Hepatocyte (in vitro differentiated cells): ENCODE results near the gene UBE2E2.

Experiments used
- CTCF ChIP-seq: fragments of 200-600 bp; sonication (generic); IDR thresholded peaks from 2 replicates; pipeline ENCODE4 v1.5.1; 2016; ENCODE audit warnings: antibody characterized with exemption, mild to moderate bottlenecking; ENCODE audit not compliant: poor library complexity
- EZH2phosphoT487 ChIP-seq: fragments of 200-600 bp; sonication (generic); IDR thresholded peaks from one replicate; pipeline ENCODE4 v1.6.1; 2018; ENCODE audit warnings: antibody characterized with exemption, mild to moderate bottlenecking, low read depth, moderate library complexity; ENCODE audit not compliant: unreplicated experiment, severe bottlenecking

GRCh38 chr3:23162934-23163333 lies 40.2 kb upstream of the UBE2E2 start:
- TF ChIP-seq CTCF: no peak
- TF ChIP-seq EZH2phosphoT487: no peak
